PC-9 (cell line): ENCODE results near the gene CHMP2B. TPM values are rescaled to one million over a fixed set of nuclear protein-coding genes. Genes with fewer than 3 reads are reported as not detected.

Source experiments
- BruUV-seq: library from RNA; stranded (reverse); fragments of 400-500 nt; replicated peaks from 2 replicates; lab custom pipeline; 2021; lab: Mats Ljungman, UMichigan
- CTCF ChIA-PET: fragments of 300-600 bp; sonication (Branson Sonifier 250); formaldehyde crosslinking; loops from one replicate; lab custom pipeline; 2022; ENCODE audit warnings: antibody characterized with exemption; lab: Charles Lee
- POLR2A ChIA-PET: fragments of 300-600 bp; sonication (Branson Sonifier 250); formaldehyde crosslinking; loops from one replicate; lab custom pipeline; 2022; ENCODE audit warnings: antibody characterized with exemption; ENCODE audit not compliant: unreplicated experiment; lab: Charles Lee
- DNase-seq, 2 experiments: peaks; one replicate each; pipeline versions ENCODE4 v3.0.0 to v3.0.0-alpha.2; 2015 to 2022; ENCODE audit warnings: mixed read lengths in 1 of 2
- H2AFZ ChIP-seq: fragments of 200-600 bp; sonication (generic); 2 replicates; pipeline ENCODE4 v1.8.1; 2017; ENCODE audit warnings: antibody characterized with exemption
- H3F3A ChIP-seq: fragments of 200-600 bp; sonication (generic); 2 replicates; pipeline ENCODE4 v1.8.1; 2017; ENCODE audit warnings: antibody characterized with exemption, mild to moderate bottlenecking, low read depth; ENCODE audit not compliant: insufficient read depth
- H3K27ac ChIP-seq: fragments of 200-600 bp; sonication (generic); 2 replicates; pipeline ENCODE4 v1.6.1; 2016; ENCODE audit warnings: mixed run types
- H3K27me3 ChIP-seq: fragments of 200-600 bp; sonication (generic); 2 replicates; pipeline ENCODE4 v1.6.1; 2016; ENCODE audit warnings: low read depth, mixed run types; ENCODE audit not compliant: insufficient read depth
- H3K36me3 ChIP-seq: fragments of 200-600 bp; sonication (generic); 2 replicates; pipeline ENCODE4 v1.6.1; 2016; ENCODE audit warnings: low read depth, mixed run types
- H3K4me1 ChIP-seq: fragments of 200-600 bp; sonication (generic); replicated peaks from 2 replicates; pipeline ENCODE4 v1.6.1; 2016; ENCODE audit warnings: mixed run types; ENCODE audit not compliant: insufficient read depth
- H3K4me2 ChIP-seq: fragments of 200-600 bp; sonication (generic); 2 replicates; pipeline ENCODE4 v1.6.1; 2017; ENCODE audit warnings: mixed run types
- H3K4me3 ChIP-seq: fragments of 200-600 bp; sonication (generic); 2 replicates; pipeline ENCODE4 v1.6.1; 2016; ENCODE audit warnings: mixed run types
- H3K79me2 ChIP-seq: fragments of 200-600 bp; sonication (generic); 2 replicates; pipeline ENCODE4 v1.6.1; 2017; ENCODE audit warnings: low read depth, mixed run types
- H3K9me2 ChIP-seq: fragments of 200-600 bp; sonication (generic); 2 replicates; pipeline ENCODE4 v1.8.1; 2017; ENCODE audit warnings: mild to moderate bottlenecking; ENCODE audit not compliant: insufficient read depth
- H3K9me3 ChIP-seq: fragments of 200-600 bp; sonication (generic); 2 replicates; pipeline ENCODE4 v1.8.1; 2016; ENCODE audit warnings: low read depth; ENCODE audit not compliant: insufficient read depth
- H4K20me1 ChIP-seq: fragments of 200-600 bp; sonication (generic); 2 replicates; pipeline ENCODE4 v1.8.1; 2017; ENCODE audit not compliant: insufficient read depth
- EZH2 ChIP-seq: fragments of 200-600 bp; sonication (generic); IDR thresholded peaks from 2 replicates; pipeline ENCODE4 v1.8.0; 2017; ENCODE audit warnings: antibody characterized with exemption, low read depth
- intact Hi-C: fragments of 100-400 bp; cut with micrococcal nuclease; formaldehyde crosslinking; loops from one replicate; pipeline ENCODE4 v1.10.0; 2022; ENCODE audit not compliant: unreplicated experiment
- total RNA-seq: library from RNA; stranded (reverse); gene quantifications from 2 replicates; pipeline ENCODE4 v1.2.3, GENCODE V29; 2021
- TF ChIP-seq, protein P1 (sequence below): fragments of 200-600 bp; sonication (generic); conservative IDR thresholded peaks from 2 replicates; pipeline ENCODE4 v1.6.1; 2017; ENCODE audit warnings: mixed run types, antibody characterized with exemption, mild to moderate bottlenecking, moderate library complexity

The CHMP2B gene
- total RNA-seq, 1 experiment from 2014 or later: 54.6 TPM

DNA sequence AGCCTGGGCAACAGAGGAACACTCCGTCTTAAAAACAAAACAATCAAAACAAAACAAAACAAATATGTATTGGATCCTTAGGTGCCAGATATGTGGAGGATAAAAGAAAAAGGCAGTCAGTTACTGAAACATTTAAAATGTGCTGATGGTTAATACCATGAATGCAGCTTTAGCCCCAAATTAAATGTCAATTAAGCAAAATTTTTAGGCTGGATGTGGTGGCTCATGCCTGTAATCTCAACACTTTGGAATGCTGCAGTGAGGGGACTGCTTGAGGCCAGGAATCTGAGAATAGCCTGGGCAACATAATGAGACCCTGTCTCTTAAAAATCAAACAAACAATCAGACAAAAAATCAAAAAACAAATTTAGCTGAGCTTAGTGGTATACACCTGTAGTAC, 8.5 kb upstream of the CHMP2B start:
- no peaks in the 10 kb centered on the region for H3K9me3 ChIP-seq
- POLR2A ChIA-PET: no interaction called here
- no TSS peak for BruUV-seq
- intact Hi-C loops: no loop called here
- CTCF ChIA-PET: no interaction called here
- no peak for DNase-seq
- H3K9me2 ChIP-seq: no peaks in the 10 kb centered on the region; the same call in 1 of the 2 replicates
- no peaks in the 10 kb centered on the region for H3F3A ChIP-seq
- TF ChIP-seq EZH2: no peak
- TF ChIP-seq, protein P1, sequence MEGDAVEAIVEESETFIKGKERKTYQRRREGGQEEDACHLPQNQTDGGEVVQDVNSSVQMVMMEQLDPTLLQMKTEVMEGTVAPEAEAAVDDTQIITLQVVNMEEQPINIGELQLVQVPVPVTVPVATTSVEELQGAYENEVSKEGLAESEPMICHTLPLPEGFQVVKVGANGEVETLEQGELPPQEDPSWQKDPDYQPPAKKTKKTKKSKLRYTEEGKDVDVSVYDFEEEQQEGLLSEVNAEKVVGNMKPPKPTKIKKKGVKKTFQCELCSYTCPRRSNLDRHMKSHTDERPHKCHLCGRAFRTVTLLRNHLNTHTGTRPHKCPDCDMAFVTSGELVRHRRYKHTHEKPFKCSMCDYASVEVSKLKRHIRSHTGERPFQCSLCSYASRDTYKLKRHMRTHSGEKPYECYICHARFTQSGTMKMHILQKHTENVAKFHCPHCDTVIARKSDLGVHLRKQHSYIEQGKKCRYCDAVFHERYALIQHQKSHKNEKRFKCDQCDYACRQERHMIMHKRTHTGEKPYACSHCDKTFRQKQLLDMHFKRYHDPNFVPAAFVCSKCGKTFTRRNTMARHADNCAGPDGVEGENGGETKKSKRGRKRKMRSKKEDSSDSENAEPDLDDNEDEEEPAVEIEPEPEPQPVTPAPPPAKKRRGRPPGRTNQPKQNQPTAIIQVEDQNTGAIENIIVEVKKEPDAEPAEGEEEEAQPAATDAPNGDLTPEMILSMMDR: no peak
- no peaks in the 10 kb centered on the region for H3K4me1 ChIP-seq
- H4K20me1 ChIP-seq: no peaks in the 10 kb centered on the region
- no peak overlapping the region for H3K4me2 ChIP-seq
- H3K27me3 ChIP-seq: no peaks in the 10 kb centered on the region
- H3K4me3 ChIP-seq: no peak overlapping the region
- H3K27ac ChIP-seq: no peak overlapping the region
- H3K79me2 ChIP-seq: no peaks in the 10 kb centered on the region
- H3K36me3 ChIP-seq: no peaks in the 10 kb centered on the region
- no peak overlapping the region for H2AFZ ChIP-seq

DNA sequence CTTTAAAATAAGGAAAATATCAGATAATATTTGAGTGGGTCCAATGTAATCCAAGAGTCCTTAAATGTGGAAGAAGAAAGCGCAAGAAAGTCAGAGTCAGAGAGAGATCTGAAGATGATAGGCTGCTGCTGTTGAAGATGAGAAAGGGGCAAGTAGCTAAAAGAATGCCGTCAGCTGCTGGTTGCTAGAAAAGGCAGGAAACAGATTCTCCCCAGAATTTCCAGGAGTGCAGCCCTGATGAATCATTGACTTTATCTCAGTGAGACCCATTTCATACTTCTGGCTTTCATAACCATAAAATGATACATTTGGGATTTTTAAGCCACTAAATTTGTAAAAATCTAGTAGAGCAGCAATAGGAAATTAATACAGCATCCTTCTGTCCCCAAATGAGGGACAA, 7.5 kb upstream of the CHMP2B start:
- Histone ChIP-seq H2AFZ (no peak overlapping the region), H3K79me2 (no peaks in the 10 kb centered on the region), H3K27ac (no peak overlapping the region), H3K9me3 (no peaks in the 10 kb centered on the region), H3K4me1 (no peaks in the 10 kb centered on the region), H3K4me2 (no peak overlapping the region), H3F3A (no peaks in the 10 kb centered on the region), H3K36me3 (no peaks in the 10 kb centered on the region), H3K9me2 (no peaks in the 10 kb centered on the region; the same call in 1 of the 2 replicates), H3K27me3 (no peaks in the 10 kb centered on the region), H3K4me3 (no peak overlapping the region), H4K20me1 (no peaks in the 10 kb centered on the region)
- no peak for TF ChIP-seq EZH2
- TF ChIP-seq, protein P1: no peak
- POLR2A ChIA-PET: no interaction called here
- CTCF ChIA-PET: no interaction called here
- intact Hi-C loops: no loop called here
- no peak for DNase-seq
- BruUV-seq: no TSS peak

DNA sequence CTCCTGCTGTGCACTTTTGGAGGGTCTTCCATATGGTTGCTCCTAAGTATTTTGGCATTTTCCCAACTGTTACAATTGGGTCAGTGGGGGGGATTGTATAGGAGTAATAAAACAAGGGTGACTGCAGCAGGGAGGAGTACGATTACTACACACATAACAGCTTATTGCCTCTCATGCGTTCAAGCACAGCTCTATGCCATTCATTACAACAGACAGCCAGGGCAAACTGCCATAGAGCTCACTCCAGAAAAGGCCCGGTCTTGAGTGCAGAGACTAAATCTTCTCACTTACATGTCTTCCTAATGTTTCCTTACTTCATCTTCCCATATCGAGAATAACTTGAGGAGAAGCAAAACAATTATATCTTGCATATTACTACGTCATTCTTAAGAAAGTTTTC, 1.4 kb upstream of the CHMP2B start:
- Histone ChIP-seq H3K9me3 (no peaks in the 10 kb centered on the region), H3K9me2 (no peaks in the 10 kb centered on the region), H3K4me3 (peak overlapping the region; percentile 84), H4K20me1 (peaks cover 28% of the 10 kb centered on the region), H3K27ac (no peak overlapping the region), H3K79me2 (peaks cover 44% of the 10 kb centered on the region), H2AFZ (no peak overlapping the region), H3K4me2 (peak overlapping the region; percentile 81), H3K27me3 (no peaks in the 10 kb centered on the region), H3K36me3 (peaks cover 12% of the 10 kb centered on the region), H3F3A (no peaks in the 10 kb centered on the region), H3K4me1 (peaks cover 25% of the 10 kb centered on the region)
- no peak for DNase-seq
- ChIA-PET POLR2A (no interaction called here), CTCF (interaction anchor here (0.9 kb wide), 1 partner anchor 58 kb away, joined by 4 read pairs; no protein-coding TSS in a partner anchor)
- intact Hi-C loops: loop anchor here (5.0 kb wide), 2 partner anchors 58 to 138 kb away; no protein-coding TSS in a partner anchor
- no TSS peak for BruUV-seq
- TF ChIP-seq, protein P1: no peak
